Testis (tissue), 2 donors: Measurements from ENCODE around the gene POLR1F.

Source experiments
- CTCF ChIP-seq, 3 experiments: fragments of 450-650 bp in 2 of 3; fragments of 200-600 bp in 1 of 3; sonication (generic) in 1 of 3; IDR thresholded peaks; one replicate each; pipeline ENCODE4 v1.5.1; 2016 to 2019; ENCODE audit warnings: antibody characterized with exemption in 3 of 3, mild to moderate bottlenecking in 2 of 3, moderate library complexity in 1 of 3
- POLR2A ChIP-seq: fragments of 450-650 bp; IDR thresholded peaks from one replicate; pipeline ENCODE4 v1.6.1; 2017; ENCODE audit warnings: antibody characterized with exemption, mild to moderate bottlenecking, moderate library complexity

- TF ChIP-seq CTCF (IDR thresholded peaks at IDR 0.05) (no peak), POLR2A (no peak)
Observed at GRCh38 chr7:19677180-19677579, 31.7 kb downstream of the POLR1F start.
